WTC11 (cell line): Measurements from ENCODE around the gene ACTN1. TPM values are rescaled to one million over a fixed set of nuclear protein-coding genes. Genes with fewer than 3 reads are reported as not detected.
A peak's percentile ranks its signal among the peaks of the same experiment; 100 is the strongest.

Experiments
- ATAC-seq: fragments of 200-7000 bp; cut with Tn5 transposase; 2 replicates; pipeline ENCODE4 v1.10.0; 2021; ENCODE audit warnings: mild to moderate bottlenecking, moderate library complexity
- CTCF ChIA-PET: fragments of 300-600 bp; sonication (Branson Sonifier 250); formaldehyde crosslinking; loops from one replicate; lab custom pipeline; 2021; ENCODE audit warnings: antibody characterized with exemption; lab: Charles Lee
- POLR2A ChIA-PET: fragments of 350-600 bp; sonication (Branson Sonifier 250); formaldehyde crosslinking; loops from one replicate; lab custom pipeline; 2021; ENCODE audit warnings: antibody characterized with exemption; lab: Charles Lee
- DNase-seq: peaks from one replicate; pipeline ENCODE4 v3.0.0; 2021; ENCODE audit warnings: low spot score
- H3K27ac Mint-ChIP-seq: 2 replicates; pipeline ENCODE4 v1.8.0; 2021; ENCODE audit warnings: mixed read lengths
- H3K27me3 Mint-ChIP-seq: 2 replicates; pipeline ENCODE4 v1.8.0; 2021; ENCODE audit warnings: low read depth, mild to moderate bottlenecking, moderate library complexity, mixed read lengths
- H3K36me3 Mint-ChIP-seq: 2 replicates; pipeline ENCODE4 v1.8.0; 2021; ENCODE audit warnings: mixed read lengths
- H3K4me1 Mint-ChIP-seq: 2 replicates; pipeline ENCODE4 v1.8.0; 2022; ENCODE audit warnings: mixed read lengths
- H3K4me3 Mint-ChIP-seq: 2 replicates; pipeline ENCODE4 v1.8.0; 2021; ENCODE audit warnings: mild to moderate bottlenecking, moderate library complexity, mixed read lengths
- H3K9me3 Mint-ChIP-seq: 2 replicates; pipeline ENCODE4 v1.8.0; 2021; ENCODE audit warnings: mixed read lengths
- AR ChIP-seq: fragments of 250-450 bp; sonication (Bioruptor Pico); IDR thresholded peaks from 2 replicates; pipeline ENCODE4 v1.9.0; 2021; ENCODE audit warnings: mild to moderate bottlenecking
- CBFB ChIP-seq: sonication (generic); formaldehyde crosslinking; IDR thresholded peaks from 2 replicates; pipeline ENCODE4 v1.8.1; 2022; ENCODE audit warnings: mild to moderate bottlenecking, low read depth, missing genetic modification reagents
- CREM ChIP-seq: sonication (generic); formaldehyde crosslinking; IDR thresholded peaks from 2 replicates; pipeline ENCODE4 v1.8.1; 2022; ENCODE audit warnings: mild to moderate bottlenecking, missing genetic modification reagents, moderate library complexity
- E2F4 ChIP-seq: sonication (generic); formaldehyde crosslinking; IDR thresholded peaks from 2 replicates; pipeline ENCODE4 v1.8.1; 2022; ENCODE audit warnings: low read depth, mild to moderate bottlenecking, moderate library complexity, missing genetic modification reagents, borderline replicate concordance
- HMGA2 ChIP-seq: fragments of 250-450 bp; sonication (Bioruptor Pico); IDR thresholded peaks from 2 replicates; pipeline ENCODE4 v1.4.0; 2021; ENCODE audit warnings: mild to moderate bottlenecking, moderate library complexity
- IRF2 ChIP-seq: sonication (generic); formaldehyde crosslinking; IDR thresholded peaks from 2 replicates; pipeline ENCODE4 v1.8.0; 2022; ENCODE audit warnings: low read depth, missing genetic modification reagents, borderline replicate concordance
- JUN ChIP-seq: sonication (generic); formaldehyde crosslinking; IDR thresholded peaks from 2 replicates; pipeline ENCODE4 v1.8.0; 2023; ENCODE audit warnings: mild to moderate bottlenecking, missing genetic modification reagents
- MLX ChIP-seq: sonication (generic); formaldehyde crosslinking; IDR thresholded peaks from 2 replicates; pipeline ENCODE4 v1.8.1; 2023; ENCODE audit warnings: mild to moderate bottlenecking, missing genetic modification reagents, moderate library complexity
- PRDM15 ChIP-seq: sonication (generic); formaldehyde crosslinking; IDR thresholded peaks from 2 replicates; pipeline ENCODE4 v1.8.0; 2022; ENCODE audit warnings: missing genetic modification reagents
- PRRX2 ChIP-seq: fragments of 250-450 bp; sonication (Bioruptor Pico); IDR thresholded peaks from 2 replicates; pipeline ENCODE4 v1.8.0; 2021; ENCODE audit warnings: mild to moderate bottlenecking
- RORB ChIP-seq: fragments of 250-450 bp; sonication (Bioruptor Pico); IDR thresholded peaks from 2 replicates; pipeline ENCODE4 v1.9.0; 2021; ENCODE audit warnings: mild to moderate bottlenecking
- ZNF281 ChIP-seq: sonication (generic); formaldehyde crosslinking; IDR thresholded peaks from 2 replicates; pipeline ENCODE4 v1.8.0; 2023; ENCODE audit warnings: mild to moderate bottlenecking, missing genetic modification reagents
- ZNF423 ChIP-seq: fragments of 250-450 bp; sonication (Bioruptor Pico); IDR thresholded peaks from 2 replicates; pipeline ENCODE4 v2.1.2; 2022; ENCODE audit warnings: mild to moderate bottlenecking, moderate library complexity
- total RNA-seq: library from RNA; stranded (reverse); gene quantifications from 3 replicates; pipeline ENCODE4 v1.2.3, GENCODE V29; 2021

Gene ACTN1
- total RNA-seq, 1 experiment from 2014 or later: 196 TPM

- Mint-ChIP-seq H3K4me3 (no peak overlapping the region), H3K4me1 (peaks cover 67% of the 10 kb centered on the region), H3K27me3 (no peaks in the 10 kb centered on the region), H3K36me3 (peaks cover 32% of the 10 kb centered on the region), H3K27ac (peak overlapping the region; percentile 88)
- POLR2A ChIA-PET: no interaction called here
- DNase-seq: no peak
- TF ChIP-seq E2F4 (CRISPR knock-in tag) (no peak), ZNF281 (CRISPR knock-in tag) (no peak)
- TF ChIP-seq, all 79 proteins: peak for 0
- no peak for ATAC-seq
- CTCF ChIA-PET: interaction anchor here (1.5 kb wide), 1 partner anchor 119 kb away, joined by 5 read pairs; no protein-coding TSS in a partner anchor
- H3K9me3 Mint-ChIP-seq: no peaks in the 10 kb centered on the region
Observed at GRCh38 chr14:68971411-68972035, 7.6 kb downstream of the ACTN1 start.

GRCh38 chr14:68970736-68971135, 8.4 kb downstream of the ACTN1 start:
- POLR2A ChIA-PET: interaction anchor here (1.0 to 1.4 kb wide), 3 partner anchors 9 to 30 kb away, joined by 3 to 5 read pairs (median 3); partner anchors contain the start of gene ACTN1
- no peaks in the 10 kb centered on the region for H3K9me3 Mint-ChIP-seq
- DNase-seq: no peak
- CTCF ChIA-PET: interaction anchor here (1.0 to 2.0 kb wide), 2 partner anchors 29 to 45 kb away, joined by 3 to 6 read pairs; no protein-coding TSS in a partner anchor
- H3K27me3 Mint-ChIP-seq: no peaks in the 10 kb centered on the region
- no peak for TF ChIP-seq CREM
- H3K4me3 Mint-ChIP-seq: no peak overlapping the region
- peaks cover 65% of the 10 kb centered on the region for H3K4me1 Mint-ChIP-seq
- peaks cover 32% of the 10 kb centered on the region for H3K36me3 Mint-ChIP-seq
- peak overlapping the region; percentile 86 for H3K27ac Mint-ChIP-seq
- no peak for ATAC-seq

GRCh38 chr14:68970038-68970612, 9.0 kb downstream of the ACTN1 start:
- peaks cover 29% of the 10 kb centered on the region for H3K36me3 Mint-ChIP-seq
- H3K9me3 Mint-ChIP-seq: no peaks in the 10 kb centered on the region
- peak overlapping the region; percentile 19; the same call in 1 of the 2 replicates for H3K4me3 Mint-ChIP-seq
- H3K4me1 Mint-ChIP-seq: peaks cover 67% of the 10 kb centered on the region
- H3K27me3 Mint-ChIP-seq: no peaks in the 10 kb centered on the region
- H3K27ac Mint-ChIP-seq: peak overlapping the region; percentile 86
- ChIA-PET CTCF (interaction anchor here (1.0 to 2.0 kb wide), 4 partner anchors 11 to 59 kb away, joined by 3 to 7 read pairs (median 4); no protein-coding TSS in a partner anchor), POLR2A (interaction anchor here (1.0 to 1.4 kb wide), 3 partner anchors 10 to 30 kb away, joined by 3 to 5 read pairs (median 3); partner anchors contain the start of gene ACTN1)
- peak; percentile 31 for ATAC-seq
- no peak for TF ChIP-seq MLX
- TF ChIP-seq ZNF423 (CRISPR knock-in tag): no peak
- no peak for DNase-seq

- H3K4me3 Mint-ChIP-seq: peak overlapping the region; percentile 19; the same call in 1 of the 2 replicates
- peaks cover 73% of the 10 kb centered on the region for H3K4me1 Mint-ChIP-seq
- no peaks in the 10 kb centered on the region for H3K9me3 Mint-ChIP-seq
- DNase-seq (no peak), ATAC-seq (no peak)
- H3K36me3 Mint-ChIP-seq: peaks cover 22% of the 10 kb centered on the region
- CTCF ChIA-PET: interaction anchor here (1.0 to 2.0 kb wide), 5 partner anchors 10 to 66 kb away, joined by 3 to 7 read pairs (median 4); no protein-coding TSS in a partner anchor
- POLR2A ChIA-PET: interaction anchor here (1.0 to 1.4 kb wide), 2 partner anchors 10 to 21 kb away, joined by 3 to 5 read pairs; partner anchors contain the start of gene ACTN1
- H3K27me3 Mint-ChIP-seq: no peaks in the 10 kb centered on the region
- peak overlapping the region; percentile 86 for H3K27ac Mint-ChIP-seq
- no peak for TF ChIP-seq CBFB (CRISPR knock-in tag)
- no peak for TF ChIP-seq PRDM15 (CRISPR knock-in tag)
- TF ChIP-seq PRRX2 (CRISPR knock-in tag): no peak
- TF ChIP-seq JUN (CRISPR knock-in tag): no peak
- no peak for TF ChIP-seq RORB
- TF ChIP-seq HMGA2 (CRISPR knock-in tag): no peak
- TF ChIP-seq IRF2: no peak
- TF ChIP-seq AR (CRISPR knock-in tag): no peak
Observed at GRCh38 chr14:68969278-68970033, 9.6 kb downstream of the ACTN1 start.
